Muscle of leg (tissue), 11 donors: Measurements from ENCODE around the gene SUB1. TPM values are rescaled to one million over a fixed set of nuclear protein-coding genes. Genes with fewer than 3 reads are reported as not detected.

ENCODE experiments used
- DNase-seq: peaks from one replicate; pipeline ENCODE4 v3.0.0; 2013
- H3K27ac ChIP-seq: one replicate; pipeline ENCODE4 v1.5.1; 2013; ENCODE audit warnings: mild to moderate bottlenecking, low read length, control low read depth
- H3K27me3 ChIP-seq: one replicate; pipeline ENCODE4 v1.6.1; 2013; ENCODE audit warnings: low read length; ENCODE audit not compliant: control insufficient read depth, insufficient read depth
- H3K36me3 ChIP-seq: one replicate; pipeline ENCODE4 v1.6.1; 2013; ENCODE audit warnings: low read length; ENCODE audit not compliant: control insufficient read depth, insufficient read depth
- H3K4me1 ChIP-seq: one replicate; pipeline ENCODE4 v1.6.1; 2013; ENCODE audit warnings: low read length; ENCODE audit not compliant: control insufficient read depth, insufficient read depth
- H3K4me3 ChIP-seq: one replicate; pipeline ENCODE4 v1.5.1; 2013; ENCODE audit warnings: low read length, control low read depth
- H3K9me3 ChIP-seq: replicated peaks from 2 replicates; pipeline ENCODE4 v1.6.1; 2013; ENCODE audit warnings: low read depth, low read length; ENCODE audit not compliant: control insufficient read depth
- WGBS: methylation state at CpG from one replicate; pipeline ENCODE4 v1.1.5; 2013; ENCODE audit warnings: missing lambda C conversion rate; ENCODE audit not compliant: insufficient coverage; 5-methylcytosine and 5-hydroxymethylcytosine counted together
- polyA plus RNA-seq, 8 donors: library from polyadenylated mRNA; unstranded; fragments of 120-200 nt; gene quantifications; one replicate each; pipeline versions ENCODE4 v1.2.1 to v1.2.3, GENCODE V29; 2013; ENCODE audit warnings: inconsistent platforms in 1 of 8, low replicate concordance in 1 of 8; ENCODE audit not compliant: insufficient read length in 8 of 8, insufficient read depth in 1 of 8
- total RNA-seq: library from RNA; stranded (reverse); fragments of 120-200 nt; gene quantifications from one replicate; pipeline ENCODE4 v1.2.4, GENCODE V29; 2013

The SUB1 gene
- total and polyA plus RNA-seq, 9 donors, result 238 to 318 (median 269) TPM

- no peak for DNase-seq
- Histone ChIP-seq H3K4me1 (no peaks in the 10 kb centered on the region), H3K27me3 (no peaks in the 10 kb centered on the region), H3K4me3 (no peak overlapping the region), H3K9me3 (no peaks in the 10 kb centered on the region), H3K36me3 (no peaks in the 10 kb centered on the region), H3K27ac (no peak overlapping the region)
- WGBS, result 77% methylated on average over 4 of the region's 9 CpGs
Observed at GRCh38 chr5:32638309-32638708, 53.0 kb downstream of the SUB1 start.

- 81% methylated on average over 2 of the region's 3 CpGs for WGBS
- H3K4me3 ChIP-seq, result no peak overlapping the region
- no peaks in the 10 kb centered on the region for H3K4me1 ChIP-seq
- H3K9me3 ChIP-seq, result no peaks in the 10 kb centered on the region
- DNase-seq, result no peak
- H3K36me3 ChIP-seq, result no peaks in the 10 kb centered on the region
- no peaks in the 10 kb centered on the region for H3K27me3 ChIP-seq
- no peak overlapping the region for H3K27ac ChIP-seq
Observed at GRCh38 chr5:32639943-32640342, 54.6 kb downstream of the SUB1 start.

- H3K4me3 ChIP-seq, result no peak overlapping the region
- H3K4me1 ChIP-seq, result no peaks in the 10 kb centered on the region
- no peaks in the 10 kb centered on the region for H3K36me3 ChIP-seq
- no peaks in the 10 kb centered on the region for H3K9me3 ChIP-seq
- H3K27me3 ChIP-seq, result no peaks in the 10 kb centered on the region
- DNase-seq, result peak; percentile 17
- H3K27ac ChIP-seq, result no peak overlapping the region
- WGBS, result no CpG with 5 or more reads among the region's 2 CpGs
Observed at GRCh38 chr5:32642276-32643002, 57.1 kb downstream of the SUB1 start.

GRCh38 chr5:32645246-32645645, 59.9 kb downstream of the SUB1 start:
- H3K36me3 ChIP-seq, result no peaks in the 10 kb centered on the region
- H3K9me3 ChIP-seq, result no peaks in the 10 kb centered on the region
- peak; percentile 17 for DNase-seq
- H3K4me1 ChIP-seq, result no peaks in the 10 kb centered on the region
- no peaks in the 10 kb centered on the region for H3K27me3 ChIP-seq
- no peak overlapping the region for H3K4me3 ChIP-seq
- 67% methylated on average over 2 of the region's 5 CpGs for WGBS
- no peak overlapping the region for H3K27ac ChIP-seq

DNA sequence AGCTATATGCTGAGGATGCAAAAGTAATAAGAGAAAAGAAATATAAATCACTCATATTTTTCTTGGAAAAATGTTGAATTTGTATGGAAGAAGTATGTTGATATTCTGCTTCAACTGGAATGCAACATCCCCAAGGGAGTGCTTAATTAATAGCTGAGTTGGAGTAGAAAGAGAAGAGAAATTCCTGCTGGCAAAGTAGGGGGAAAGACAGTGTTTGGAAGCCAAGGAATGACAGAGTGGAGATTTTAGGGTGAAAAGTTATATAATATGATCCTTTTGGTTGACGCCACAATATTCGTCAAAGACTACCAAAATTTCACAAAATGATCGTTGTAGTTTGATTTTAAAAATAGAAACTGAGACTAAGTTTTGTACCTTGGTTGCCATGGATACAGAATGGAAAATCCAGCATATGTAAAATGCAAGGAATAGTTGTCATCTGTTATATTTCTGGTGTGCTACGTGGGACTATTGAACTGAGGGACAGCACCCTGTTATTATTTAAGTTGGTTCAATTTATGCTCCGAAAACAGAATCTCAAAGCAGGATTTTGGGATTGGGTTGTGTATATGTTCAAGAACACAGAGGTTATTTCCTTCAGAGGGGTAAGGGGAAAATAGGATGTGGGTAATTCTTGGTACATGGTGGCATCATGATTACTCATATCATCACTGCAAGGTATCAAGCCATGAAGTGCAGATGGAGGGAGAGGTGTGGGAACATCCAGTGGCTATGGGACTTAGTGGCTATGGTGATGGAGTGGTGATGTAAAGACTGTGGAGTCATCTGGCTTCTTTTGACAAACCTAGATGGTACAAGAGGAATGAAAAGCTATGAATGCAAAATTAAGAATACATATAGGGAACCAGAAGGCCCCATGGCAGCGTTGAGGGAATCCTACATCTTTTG, 61.0 kb downstream of the SUB1 start:
- DNase-seq, result peak; percentile 84
- 51% methylated on average over 3 of the region's 6 CpGs for WGBS
- peak overlapping the region; percentile 29 for H3K27ac ChIP-seq
- H3K4me3 ChIP-seq, result no peak overlapping the region
- H3K4me1 ChIP-seq, result no peaks in the 10 kb centered on the region
- no peaks in the 10 kb centered on the region for H3K36me3 ChIP-seq
- no peaks in the 10 kb centered on the region for H3K9me3 ChIP-seq
- no peaks in the 10 kb centered on the region for H3K27me3 ChIP-seq

DNA sequence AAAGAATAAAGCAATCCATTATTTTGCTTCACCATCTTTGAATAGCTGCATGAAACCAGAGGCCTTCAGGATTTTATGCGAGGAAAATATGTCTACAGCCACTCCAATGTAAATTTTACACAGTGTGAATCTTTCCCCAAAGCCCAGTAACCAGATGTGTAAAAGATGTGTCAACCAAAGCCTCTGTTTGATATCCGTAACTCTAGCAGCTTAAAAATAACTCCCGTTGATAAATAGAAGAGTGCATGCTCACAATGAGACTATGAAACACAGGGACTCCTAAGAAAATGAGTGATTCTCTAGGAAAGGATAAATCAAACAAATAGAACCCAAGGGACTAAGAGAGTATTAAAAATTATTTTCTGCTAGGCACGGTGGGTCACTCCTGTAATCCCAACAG, 65.7 kb downstream of the SUB1 start:
- H3K9me3 ChIP-seq, result no peaks in the 10 kb centered on the region
- no CpG with 5 or more reads among the region's 4 CpGs for WGBS
- H3K36me3 ChIP-seq, result no peaks in the 10 kb centered on the region
- no peak overlapping the region for H3K27ac ChIP-seq
- H3K4me3 ChIP-seq, result no peak overlapping the region
- no peaks in the 10 kb centered on the region for H3K4me1 ChIP-seq
- no peaks in the 10 kb centered on the region for H3K27me3 ChIP-seq
- DNase-seq, result no peak

GRCh38 chr5:32651638-32652037, 66.3 kb downstream of the SUB1 start:
- Histone ChIP-seq H3K36me3 (no peaks in the 10 kb centered on the region), H3K4me3 (no peak overlapping the region), H3K9me3 (no peaks in the 10 kb centered on the region), H3K27me3 (no peaks in the 10 kb centered on the region), H3K4me1 (no peaks in the 10 kb centered on the region), H3K27ac (no peak overlapping the region)
- no peak for DNase-seq
- WGBS, result 100% methylated on average over 1 of the region's 5 CpGs

Other genes starting within 250 kb of the SUB1 start
- gene ZFR, start 140.8 kb upstream of the SUB1 start, total RNA-seq, result 65.1 TPM
- gene ZFR, start 140.8 kb upstream of the SUB1 start, polyA plus RNA-seq, result 10 to 100 TPM; 65.0 to 93.9 (median 82.5) TPM
- 14.3 TPM for gene NPR3, start 125.8 kb downstream of the SUB1 start, total RNA-seq
- gene NPR3, start 125.8 kb downstream of the SUB1 start, polyA plus RNA-seq, result 10 to 100 TPM; 11.8 to 21.1 (median 15.5) TPM